Mesendoderm (in vitro differentiated cells): Measurements from ENCODE around the gene PCSK6.
"Not testable (repeated sequence)": the region's sequence is repeated elsewhere in the genome, so short reads cannot be mapped to it uniquely, and the experiment has no call there.

Experiments
- DNase-seq: peaks from one replicate; pipeline ENCODE4 v3.0.0; 2013
- H2AK5ac ChIP-seq: 2 replicates; pipeline ENCODE4 v1.6.1; 2013; ENCODE audit warnings: low read length, inconsistent platforms
- H2BK120ac ChIP-seq: 2 replicates; pipeline ENCODE4 v1.6.1; 2013; ENCODE audit warnings: low read depth, mild to moderate bottlenecking, low read length, moderate library complexity, mixed read lengths
- H2BK15ac ChIP-seq: replicated peaks from 2 replicates; pipeline ENCODE4 v1.6.1; 2013; ENCODE audit warnings: low read depth, mild to moderate bottlenecking, moderate library complexity
- H2BK5ac ChIP-seq: 2 replicates; pipeline ENCODE4 v1.6.1; 2013; ENCODE audit warnings: low read length, inconsistent platforms
- H3K18ac ChIP-seq: 2 replicates; pipeline ENCODE4 v1.6.1; 2013; ENCODE audit warnings: mild to moderate bottlenecking, low read length, mixed read lengths
- H3K23ac ChIP-seq: one replicate; pipeline ENCODE4 v1.6.1; 2013; ENCODE audit warnings: low read length
- H3K27ac ChIP-seq: 2 replicates; pipeline ENCODE4 v1.5.1; 2013; ENCODE audit warnings: low read depth, mild to moderate bottlenecking, inconsistent platforms, low read length, moderate library complexity
- H3K27me3 ChIP-seq: 2 replicates; pipeline ENCODE4 v1.6.1; 2013; ENCODE audit warnings: low read length, control low read depth, mild to moderate bottlenecking, inconsistent platforms; ENCODE audit not compliant: insufficient read depth, poor library complexity
- H3K36me3 ChIP-seq: 2 replicates; pipeline ENCODE4 v1.6.1; 2013; ENCODE audit warnings: low read length, inconsistent platforms; ENCODE audit not compliant: control insufficient read depth, insufficient read depth
- H3K4ac ChIP-seq: one replicate; pipeline ENCODE4 v1.6.1; 2013; ENCODE audit warnings: low read depth, mild to moderate bottlenecking, low read length, moderate library complexity
- H3K4me1 ChIP-seq: 2 replicates; pipeline ENCODE4 v1.6.1; 2013; ENCODE audit warnings: low read depth, low read length, inconsistent platforms; ENCODE audit not compliant: control insufficient read depth
- H3K4me2 ChIP-seq: 2 replicates; pipeline ENCODE4 v1.6.1; 2013; ENCODE audit warnings: low read length
- H3K4me3 ChIP-seq: 2 replicates; pipeline ENCODE4 v1.5.1; 2013; ENCODE audit warnings: mild to moderate bottlenecking, low read length
- H3K56ac ChIP-seq: one replicate; pipeline ENCODE4 v1.6.1; 2013; ENCODE audit warnings: low read length
- H3K79me1 ChIP-seq: 2 replicates; pipeline ENCODE4 v1.6.1; 2013; ENCODE audit warnings: low read length, inconsistent platforms
- H3K79me2 ChIP-seq: 2 replicates; pipeline ENCODE4 v1.6.1; 2013; ENCODE audit warnings: mild to moderate bottlenecking, low read length; ENCODE audit not compliant: control insufficient read depth, insufficient read depth
- H3K9ac ChIP-seq: 2 replicates; pipeline ENCODE4 v1.6.1; 2013; ENCODE audit warnings: low read length, inconsistent platforms
- H4K5ac ChIP-seq: one replicate; pipeline ENCODE4 v1.6.1; 2013; ENCODE audit warnings: low read length
- H4K8ac ChIP-seq: one replicate; pipeline ENCODE4 v1.6.1; 2013; ENCODE audit warnings: low read depth, mild to moderate bottlenecking, control low read depth, low read length, moderate library complexity
- whole genome bisulfite sequencing: extraction: QIAGEN DNeasy Blood & Tissue Kit; methylation state at CpG from one replicate; pipeline ENCODE4 v1.1.7; 2013; ENCODE audit warnings: low lambda C conversion rate, missing lambda C conversion rate; ENCODE audit not compliant: insufficient coverage; ENCODE audit errors: extremely low coverage; 5-methylcytosine and 5-hydroxymethylcytosine counted together

The PCSK6 gene

DNA sequence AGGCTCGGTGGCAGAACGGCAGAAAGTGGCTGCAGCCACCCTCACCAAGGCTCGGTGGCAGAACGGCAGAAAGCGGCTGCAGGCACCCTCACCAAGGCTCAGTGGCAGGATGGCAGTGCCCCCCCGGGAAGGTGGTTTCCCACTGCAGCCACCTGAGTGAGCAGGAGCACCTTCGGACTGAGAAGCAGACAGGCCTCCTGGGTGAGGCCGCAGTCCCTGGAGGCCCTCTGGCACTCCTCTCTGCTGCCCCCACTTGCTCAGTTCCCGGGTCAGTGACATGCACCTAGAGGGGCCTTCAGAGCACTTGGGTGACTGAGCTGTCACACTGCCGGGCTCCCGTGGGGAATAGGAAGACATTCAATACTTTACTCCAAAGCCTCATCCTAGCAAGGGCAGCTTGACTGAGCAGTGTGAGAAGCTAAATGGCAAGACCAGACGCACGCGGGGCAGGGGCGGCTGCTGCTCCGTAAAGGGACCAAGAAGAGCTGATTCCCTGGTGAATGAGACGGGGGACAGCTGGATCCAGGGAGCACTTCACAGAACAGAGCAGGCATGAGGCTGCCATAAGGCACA lies 62.7 kb downstream of the PCSK6 start:
- Histone ChIP-seq H3K4me3 (no peak overlapping the region), H3K27me3 (no peaks in the 10 kb centered on the region), H2AK5ac (no peak overlapping the region), H3K18ac (no peak overlapping the region), H3K4me1 (no peaks in the 10 kb centered on the region), H3K4me2 (no peak overlapping the region), H4K5ac (no peak overlapping the region), H3K4ac (no peak overlapping the region), H2BK120ac (no peak overlapping the region), H2BK15ac (no peak overlapping the region), H4K8ac (no peak overlapping the region), H3K79me1 (no peaks in the 10 kb centered on the region), H3K9ac (no peak overlapping the region), H3K27ac (no peak overlapping the region), H2BK5ac (no peak overlapping the region), H3K23ac (no peak overlapping the region), H3K36me3 (no peaks in the 10 kb centered on the region), H3K79me2 (no peaks in the 10 kb centered on the region), H3K56ac (no peak overlapping the region)
- DNase-seq = no peak
- WGBS = no CpG with 5 or more reads among the region's 17 CpGs

- no peak overlapping the region for H2AK5ac ChIP-seq
- no CpG with 5 or more reads among the region's 9 CpGs for WGBS
- no peak overlapping the region for H3K9ac ChIP-seq
- no peak overlapping the region for H4K5ac ChIP-seq
- no peaks in the 10 kb centered on the region for H3K36me3 ChIP-seq
- H2BK15ac ChIP-seq = no peak overlapping the region
- H3K27ac ChIP-seq = no peak overlapping the region
- H2BK5ac ChIP-seq = no peak overlapping the region
- no peak overlapping the region for H3K23ac ChIP-seq
- H3K4me3 ChIP-seq = no peak overlapping the region
- no peak overlapping the region for H2BK120ac ChIP-seq
- no peaks in the 10 kb centered on the region for H3K27me3 ChIP-seq
- no peak overlapping the region for H4K8ac ChIP-seq
- no peaks in the 10 kb centered on the region for H3K79me1 ChIP-seq
- no peak overlapping the region for H3K4ac ChIP-seq
- H3K56ac ChIP-seq = no peak overlapping the region
- H3K18ac ChIP-seq = no peak overlapping the region
- no peak overlapping the region for H3K4me2 ChIP-seq
- no peaks in the 10 kb centered on the region for H3K79me2 ChIP-seq
- no peak for DNase-seq
- H3K4me1 ChIP-seq = no peaks in the 10 kb centered on the region
Measured at GRCh38 chr15:101425787-101426365, 63.6 kb downstream of the PCSK6 start.

GRCh38 chr15:101424984-101425383 lies 64.5 kb downstream of the PCSK6 start:
- H3K4me3 ChIP-seq = no peak overlapping the region
- H4K5ac ChIP-seq = no peak overlapping the region
- H3K56ac ChIP-seq = no peak overlapping the region
- no peak overlapping the region for H2AK5ac ChIP-seq
- no peak overlapping the region for H3K18ac ChIP-seq
- no CpG with 5 or more reads among the region's 7 CpGs for WGBS
- H3K4me2 ChIP-seq = no peak overlapping the region
- H3K79me2 ChIP-seq = no peaks in the 10 kb centered on the region
- no peak overlapping the region for H3K27ac ChIP-seq
- no peak overlapping the region for H4K8ac ChIP-seq
- no peak for DNase-seq
- no peaks in the 10 kb centered on the region for H3K27me3 ChIP-seq
- no peaks in the 10 kb centered on the region for H3K4me1 ChIP-seq
- H2BK5ac ChIP-seq = no peak overlapping the region
- no peak overlapping the region for H3K23ac ChIP-seq
- H3K36me3 ChIP-seq = no peaks in the 10 kb centered on the region
- no peak overlapping the region for H2BK120ac ChIP-seq
- no peak overlapping the region for H3K4ac ChIP-seq
- no peaks in the 10 kb centered on the region for H3K79me1 ChIP-seq
- H2BK15ac ChIP-seq = no peak overlapping the region
- H3K9ac ChIP-seq = no peak overlapping the region

DNA sequence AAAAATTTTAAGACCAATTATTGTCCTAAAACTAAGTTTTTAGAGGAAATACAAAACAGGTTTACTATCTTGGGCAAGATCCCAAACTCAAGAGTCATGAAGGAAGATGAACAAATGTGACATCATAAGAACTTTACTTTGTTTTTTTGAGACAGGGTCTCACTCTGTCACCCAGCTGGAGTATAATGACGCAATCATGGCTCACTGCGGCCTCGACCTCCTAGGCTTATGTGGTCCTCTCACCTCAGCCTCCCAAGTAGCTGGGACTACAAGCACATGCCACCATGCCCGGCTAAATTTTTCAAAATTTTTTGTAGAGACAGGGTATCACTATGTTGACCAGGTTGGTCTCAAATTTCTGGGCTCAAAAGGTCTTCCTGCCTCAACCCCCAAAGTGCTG lies 69.3 kb downstream of the PCSK6 start:
- Histone ChIP-seq H3K23ac (no peak overlapping the region), H3K79me2 (no peaks in the 10 kb centered on the region), H2AK5ac (no peak overlapping the region), H3K9ac (no peak overlapping the region), H4K5ac (no peak overlapping the region), H2BK5ac (no peak overlapping the region), H3K79me1 (no peaks in the 10 kb centered on the region), H3K4me1 (no peaks in the 10 kb centered on the region), H3K4ac (no peak overlapping the region), H2BK15ac (no peak overlapping the region), H3K36me3 (no peaks in the 10 kb centered on the region), H3K27ac (no peak overlapping the region), H3K27me3 (no peaks in the 10 kb centered on the region), H3K4me3 (no peak overlapping the region), H3K18ac (no peak overlapping the region), H3K56ac (no peak overlapping the region), H3K4me2 (no peak overlapping the region), H4K8ac (no peak overlapping the region), H2BK120ac (no peak overlapping the region)
- no CpG with 5 or more reads among the region's 4 CpGs for WGBS
- no peak for DNase-seq

DNA sequence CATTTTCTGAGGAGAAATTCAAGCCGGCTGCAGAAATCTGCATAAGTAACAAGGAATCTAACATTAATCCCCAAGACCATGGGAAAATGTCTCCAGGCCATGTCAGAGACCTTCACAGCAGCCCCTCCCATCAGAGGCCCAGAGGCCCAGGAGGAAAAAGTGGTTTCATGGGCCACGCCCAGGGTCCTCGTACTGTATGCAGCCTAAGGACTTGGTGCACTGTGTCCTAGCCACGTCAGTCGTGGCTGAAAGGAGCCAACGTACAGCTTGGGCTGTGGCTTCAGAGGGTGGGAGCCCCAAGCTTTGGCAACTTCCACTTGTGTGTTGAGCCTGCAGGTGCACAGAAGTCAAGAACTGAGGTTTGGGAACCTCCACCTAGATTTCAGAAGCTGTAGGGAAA lies 73.0 kb downstream of the PCSK6 start:
- not testable (repeated sequence) for H3K4me1 ChIP-seq, H2AK5ac ChIP-seq, H3K4me3 ChIP-seq, H3K9ac ChIP-seq, H2BK5ac ChIP-seq, H4K5ac ChIP-seq, H4K8ac ChIP-seq, H3K18ac ChIP-seq, H3K23ac ChIP-seq, H3K27ac ChIP-seq, H3K4ac ChIP-seq, H2BK15ac ChIP-seq, H3K79me2 ChIP-seq, H3K27me3 ChIP-seq, H2BK120ac ChIP-seq, H3K4me2 ChIP-seq, H3K56ac ChIP-seq, H3K79me1 ChIP-seq, DNase-seq, H3K36me3 ChIP-seq
- WGBS = no CpG with 5 or more reads among the region's 6 CpGs

GRCh38 chr15:101413239-101413638 lies 76.3 kb downstream of the PCSK6 start:
- Histone ChIP-seq H2BK120ac (no peak overlapping the region), H3K9ac (no peak overlapping the region), H4K8ac (no peak overlapping the region), H4K5ac (no peak overlapping the region), H3K27me3 (no peaks in the 10 kb centered on the region), H3K18ac (no peak overlapping the region), H3K4me1 (no peaks in the 10 kb centered on the region), H3K4me2 (no peak overlapping the region), H3K36me3 (no peaks in the 10 kb centered on the region), H3K56ac (no peak overlapping the region), H3K79me1 (no peaks in the 10 kb centered on the region), H3K4me3 (no peak overlapping the region), H3K79me2 (no peaks in the 10 kb centered on the region), H3K27ac (no peak overlapping the region), H2AK5ac (no peak overlapping the region), H2BK15ac (no peak overlapping the region), H3K23ac (no peak overlapping the region), H2BK5ac (no peak overlapping the region), H3K4ac (no peak overlapping the region)
- no CpG with 5 or more reads among the region's 3 CpGs for WGBS
- no peak for DNase-seq
